Measurements from ENCODE around the gene ZC3HAV1L. TPM values are rescaled to one million over a fixed set of nuclear protein-coding genes. Genes with fewer than 3 reads are reported as not detected.
"Not testable (repeated sequence)": the region's sequence is repeated elsewhere in the genome, so short reads cannot be mapped to it uniquely, and the experiment has no call there.

ZC3HAV1L gene
- total RNA-seq: 1 to 10 TPM; 4.8 to 7.3 TPM
- long read RNA-seq, partial matches to known transcripts: 0 of 1 reads
- long read RNA-seq, other reads (novel, unspliced or antisense): 0 of 1 reads

DNA sequence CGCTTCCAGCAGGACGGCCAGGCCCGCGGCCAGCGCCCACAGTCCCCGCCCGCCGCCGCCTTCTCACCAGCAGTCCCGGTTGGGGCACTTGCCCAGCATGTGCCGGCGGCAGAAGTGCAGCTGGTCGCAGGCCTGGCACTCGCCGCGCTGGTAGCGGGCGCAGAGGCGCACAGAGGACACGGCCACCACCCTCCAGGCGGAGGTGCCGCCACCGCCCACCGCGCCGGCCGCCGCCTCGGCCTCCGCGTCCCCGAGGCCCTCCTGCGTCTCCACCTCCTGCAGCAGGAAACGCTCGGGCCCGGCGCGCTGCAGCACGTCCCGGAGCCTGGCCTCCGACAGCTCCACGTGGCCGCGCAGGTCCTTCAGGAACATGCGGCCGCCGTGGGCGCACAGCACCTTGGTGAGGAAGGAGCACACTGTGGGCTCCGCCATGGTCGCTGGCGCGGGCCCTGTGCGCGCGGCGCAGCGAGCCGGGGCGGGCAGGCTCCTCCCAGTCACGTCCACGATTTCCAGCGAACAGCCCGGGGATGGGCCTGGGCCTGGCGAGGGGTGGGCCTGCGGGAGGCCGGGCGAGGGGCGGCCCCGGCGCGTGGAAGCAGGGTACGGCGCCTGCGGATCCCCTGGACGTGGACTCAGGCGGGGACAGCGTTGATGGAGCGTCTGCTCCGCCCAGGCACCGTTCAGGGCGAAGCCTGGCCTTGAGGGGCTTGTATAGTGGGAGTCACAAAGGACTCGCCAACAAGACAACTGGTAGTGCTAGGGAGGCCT lies at the start of gene ZC3HAV1L:
TSS of gene ZC3HAV1L (minus strand) at position 457 of the 768 bp plus-strand sequence. CDS start at position 432, 25 bp downstream.
- peak; percentile 96 to 97 for ATAC-seq
- intact Hi-C loops (cut with DNase I): no loop called here
- peak; percentile 80 for DNase-seq

DNA sequence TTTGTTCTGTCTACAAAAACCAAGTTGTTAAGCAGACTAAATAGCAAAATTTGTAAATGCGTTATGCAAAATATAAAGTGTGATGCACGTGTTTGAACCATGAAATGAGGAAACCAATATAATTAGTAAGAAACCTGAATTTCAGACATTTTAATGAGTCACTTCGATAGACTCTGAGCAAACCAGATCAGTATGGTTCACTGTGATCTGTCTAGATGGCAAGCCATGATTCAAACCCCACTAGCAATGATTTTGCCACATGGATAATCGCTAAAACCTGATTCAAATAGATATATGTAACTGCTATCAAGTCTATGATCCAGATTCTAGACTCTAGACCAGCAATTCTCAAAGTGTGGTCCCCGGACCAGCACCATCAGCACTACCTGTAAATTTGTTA lies 48.9 kb upstream of the ZC3HAV1L start:
- DNase-seq (no peak), ATAC-seq (no peak)
- intact Hi-C loops (cut with DNase I): no loop called here

DNA sequence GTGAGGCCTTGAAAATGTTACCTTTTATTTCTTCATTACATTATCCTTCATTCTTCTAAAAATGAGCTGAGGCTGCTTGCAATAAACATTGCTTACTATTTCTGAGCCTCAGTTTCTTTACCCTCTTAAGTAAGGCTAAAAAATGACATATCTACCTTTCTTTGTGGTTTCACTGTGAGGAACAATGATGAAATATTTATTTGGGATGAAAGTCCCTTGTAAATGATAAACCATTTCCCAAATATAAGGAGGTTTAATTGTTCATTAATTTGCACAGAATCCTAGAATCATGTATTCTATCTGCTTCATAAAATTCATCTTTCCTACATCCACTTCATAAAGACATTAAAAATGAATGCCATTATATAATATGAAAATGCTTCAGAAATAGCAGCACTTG lies 45.7 kb upstream of the ZC3HAV1L start:
- intact Hi-C loops (cut with DNase I): no loop called here

GRCh38 chr7:139080905-139081304 lies 45.1 kb upstream of the ZC3HAV1L start:
- DNase-seq (no peak), ATAC-seq (peak in 1 of 2 donors; percentile 44)
- intact Hi-C loops (cut with DNase I): no loop called here

More for the DNA sequence above, 45.7 kb upstream of the ZC3HAV1L start:
- DNase-seq (no peak), ATAC-seq (no peak)

DNA sequence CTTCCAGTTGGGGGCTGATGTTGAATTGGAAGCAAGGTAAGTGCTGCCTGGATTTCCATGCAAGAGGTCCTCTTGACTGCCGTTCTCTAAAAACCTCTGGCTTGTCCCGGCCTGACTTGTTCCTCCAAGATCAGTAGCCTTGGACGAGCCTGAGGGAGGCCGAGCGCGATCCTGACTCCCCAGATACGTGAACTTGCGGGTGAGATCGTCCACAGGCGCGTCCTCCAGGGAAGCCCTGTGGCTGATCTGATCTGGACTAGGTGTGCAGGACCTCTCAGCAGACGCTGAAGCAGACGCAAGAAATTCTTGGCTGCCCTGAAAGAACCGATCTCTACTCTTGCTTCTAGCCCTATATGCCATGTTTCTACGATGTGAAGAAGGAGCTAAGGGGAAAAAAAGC lies 44.0 kb upstream of the ZC3HAV1L start:
- no peak for DNase-seq
- no peak for ATAC-seq
- intact Hi-C loops (cut with DNase I): loop anchor here (5.0 to 10.0 kb wide), 3 partner anchors 63 to 195 kb away; no protein-coding TSS in a partner anchor

- intact Hi-C loops (cut with DNase I): loop anchor here (5.0 to 10.0 kb wide), 3 partner anchors 62 to 194 kb away; no protein-coding TSS in a partner anchor
- ATAC-seq: no peak
- DNase-seq: no peak
These were observed 43.1 kb upstream of the ZC3HAV1L start for GRCh38 chr7:139078911-139079310.

DNA sequence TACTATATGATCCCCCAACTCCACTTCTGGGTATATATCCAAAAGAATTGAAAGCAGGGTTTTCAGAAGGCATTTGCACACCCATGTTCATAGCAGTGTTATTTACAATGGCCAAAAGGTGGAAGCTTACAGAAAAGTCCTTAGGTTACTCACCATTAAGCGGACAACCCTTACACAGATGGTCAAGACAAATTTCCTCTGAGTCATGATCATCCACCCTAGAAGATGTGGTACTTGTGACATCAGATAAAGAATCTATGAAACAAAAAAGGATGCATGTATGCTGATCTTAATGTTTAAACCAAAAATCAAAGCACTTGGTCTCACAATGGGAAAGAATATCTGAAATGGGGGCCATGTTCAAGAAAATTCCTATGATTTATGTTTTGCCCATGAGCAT lies 42.6 kb upstream of the ZC3HAV1L start:
- intact Hi-C loops (cut with DNase I): loop anchor here (5.0 to 10.0 kb wide), 3 partner anchors 61 to 194 kb away; no protein-coding TSS in a partner anchor
- no peak for DNase-seq
- ATAC-seq: no peak

DNA sequence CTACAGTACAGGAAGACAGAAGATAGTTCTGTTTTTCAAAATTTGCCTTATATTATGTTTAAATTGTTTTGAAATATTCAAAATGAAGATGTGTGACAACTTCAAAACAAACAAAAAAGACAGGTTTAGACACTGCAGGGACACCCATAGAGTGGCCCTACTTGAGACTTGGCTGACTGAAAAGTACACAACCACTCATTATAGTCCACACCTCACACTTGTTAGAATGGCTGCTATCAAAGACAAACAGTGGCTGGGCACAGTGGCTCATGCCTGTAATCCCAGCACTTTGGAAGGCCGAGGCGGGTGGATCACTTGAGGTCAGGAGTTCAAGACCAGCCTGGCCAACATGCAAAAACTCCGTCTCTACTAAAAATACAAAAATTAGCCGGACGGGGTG lies 41.9 kb upstream of the ZC3HAV1L start:
- not testable (repeated sequence) for ATAC-seq, DNase-seq
- intact Hi-C loops (cut with DNase I): loop anchor here (5.0 to 10.0 kb wide), 3 partner anchors 60 to 193 kb away; no protein-coding TSS in a partner anchor

DNA sequence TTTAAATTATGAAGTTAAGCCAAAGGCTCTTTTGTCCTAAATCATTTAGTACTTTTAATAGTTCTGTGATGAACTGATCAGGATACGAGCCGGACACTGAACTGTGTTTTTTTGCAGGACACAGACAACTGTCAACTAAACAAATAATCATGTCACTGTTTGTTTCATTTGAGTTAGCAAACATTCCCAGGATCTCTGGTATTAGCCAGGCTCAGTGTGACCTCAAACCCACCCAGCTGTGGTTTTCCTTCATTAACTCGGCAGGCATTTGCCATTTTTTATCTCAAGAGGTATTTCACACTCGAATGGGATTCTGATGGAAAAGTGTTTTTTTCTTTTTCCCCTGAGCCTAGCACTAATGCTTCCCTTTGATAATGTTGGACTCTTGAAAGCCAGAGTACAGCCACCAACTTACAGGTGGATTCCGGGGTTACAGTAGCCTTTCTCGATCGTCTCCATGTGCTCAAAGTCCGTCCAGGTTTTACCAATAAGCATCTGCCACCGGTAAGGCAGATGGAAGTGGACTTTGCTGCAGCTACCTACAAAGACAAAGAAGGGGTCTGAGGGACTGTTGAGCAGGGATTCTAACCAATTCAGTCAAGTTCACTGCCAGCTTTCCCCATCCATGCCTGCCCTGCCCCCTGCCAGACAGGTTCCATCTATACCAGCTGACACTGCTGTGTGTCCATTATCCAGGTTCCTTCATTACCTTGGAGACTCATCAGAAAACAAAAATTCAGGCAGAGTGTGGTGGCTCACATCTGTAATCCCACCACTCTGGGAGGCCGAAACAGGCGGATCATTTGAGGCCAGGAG lies 40.2 kb upstream of the ZC3HAV1L start:
- ATAC-seq: no peak
- no peak for DNase-seq
- intact Hi-C loops (cut with DNase I): loop anchor here (5.0 to 10.0 kb wide), 3 partner anchors 59 to 191 kb away; no protein-coding TSS in a partner anchor

- DNase-seq (peak; percentile 68), ATAC-seq (peak; percentile 88 to 95)
- intact Hi-C loops (cut with DNase I): loop anchor here (5.0 to 10.0 kb wide), 3 partner anchors 58 to 190 kb away; no protein-coding TSS in a partner anchor
These were observed 39.3 kb upstream of the ZC3HAV1L start for GRCh38 chr7:139075031-139075652.

GRCh38 chr7:139072796-139073195 lies 37.0 kb upstream of the ZC3HAV1L start:
- no peak for DNase-seq
- ATAC-seq: no peak
- intact Hi-C loops (cut with DNase I): loop anchor here (10.0 kb wide), 2 partner anchors 58 to 188 kb away; no protein-coding TSS in a partner anchor

DNA sequence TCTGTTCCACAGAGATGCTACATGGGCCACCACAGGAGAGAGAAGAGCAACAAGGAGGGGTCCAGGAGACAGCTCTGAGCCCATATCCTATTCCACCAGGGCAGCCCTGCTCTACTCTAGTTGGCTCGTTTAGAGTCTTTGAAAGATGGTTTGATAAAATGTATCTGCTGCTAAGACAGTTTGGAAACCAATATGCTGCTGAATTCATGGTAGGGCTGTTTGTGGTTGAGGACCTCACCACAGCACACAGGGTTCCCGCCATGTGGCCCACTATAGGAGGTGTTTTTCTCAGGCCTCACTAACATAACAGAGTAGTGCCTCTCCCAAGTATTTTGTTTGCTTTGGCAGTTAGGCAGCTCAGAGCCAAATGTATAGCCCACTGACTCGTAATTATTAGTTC lies 35.8 kb upstream of the ZC3HAV1L start:
- DNase-seq (no peak), ATAC-seq (no peak)
- intact Hi-C loops (cut with DNase I): loop anchor here (10.0 kb wide), 2 partner anchors 57 to 187 kb away; no protein-coding TSS in a partner anchor

DNA sequence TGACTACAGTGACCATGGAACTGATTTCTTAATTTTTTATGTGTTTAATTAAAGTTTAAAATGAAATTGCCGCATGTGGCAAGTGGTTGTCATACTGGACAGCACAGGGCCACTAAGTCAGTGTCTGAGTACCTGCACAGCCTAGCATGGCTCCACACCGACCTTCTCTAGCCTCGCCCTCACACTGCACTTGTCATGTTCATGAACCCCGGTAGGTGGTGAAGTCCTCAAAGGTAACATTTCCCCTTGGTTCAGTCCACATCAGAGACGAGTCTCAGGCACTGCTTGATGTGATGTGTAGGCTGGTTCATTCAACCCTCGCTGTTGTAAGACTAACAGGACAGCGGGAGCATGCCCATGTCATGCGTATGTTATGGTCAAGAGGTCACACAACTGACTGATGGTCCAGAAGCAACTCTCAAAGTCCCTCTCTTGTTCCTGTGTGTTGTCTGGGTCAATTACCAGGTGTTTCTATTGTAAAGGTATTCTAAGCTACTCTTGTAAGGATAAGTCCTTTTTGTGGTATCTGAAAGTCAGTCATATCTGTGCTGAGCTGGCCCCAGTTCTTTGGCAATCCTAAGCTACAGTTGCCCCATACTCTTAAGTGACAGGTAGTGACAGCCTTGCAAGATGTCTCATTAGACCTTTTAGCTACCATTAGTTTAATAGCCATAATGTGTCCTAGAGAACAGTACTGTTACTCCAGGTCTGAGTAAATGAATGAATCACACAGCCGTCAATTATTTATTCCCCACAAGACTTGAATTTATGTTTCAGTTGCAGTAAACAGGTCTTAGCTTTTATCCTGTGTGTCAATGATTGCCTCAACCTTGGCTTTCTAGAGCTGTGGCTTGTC lies 32.9 kb upstream of the ZC3HAV1L start:
- DNase-seq (no peak), ATAC-seq (no peak)
- intact Hi-C loops (cut with DNase I): no loop called here

DNA sequence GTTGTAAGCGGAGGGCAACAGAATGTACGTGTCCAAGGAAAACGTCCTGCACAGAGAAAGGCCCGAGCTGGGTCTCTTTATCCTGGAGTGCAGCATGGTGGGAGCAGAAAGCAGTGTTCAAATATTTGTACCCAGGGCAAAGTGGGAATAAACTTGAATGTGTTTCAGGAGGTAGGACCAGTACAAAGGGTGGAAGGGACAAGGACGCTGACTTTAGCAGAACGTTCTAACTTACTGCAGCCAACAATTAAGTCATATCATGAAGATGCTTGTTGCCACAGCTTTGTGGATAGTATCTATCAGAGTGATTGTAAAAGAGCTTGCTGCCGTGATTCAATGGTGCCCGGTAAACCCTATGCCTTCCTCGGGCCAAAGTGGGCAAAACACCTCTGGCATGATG lies 30.5 kb upstream of the ZC3HAV1L start:
- no peak for ATAC-seq
- intact Hi-C loops (cut with DNase I): no loop called here
- DNase-seq: no peak

DNA sequence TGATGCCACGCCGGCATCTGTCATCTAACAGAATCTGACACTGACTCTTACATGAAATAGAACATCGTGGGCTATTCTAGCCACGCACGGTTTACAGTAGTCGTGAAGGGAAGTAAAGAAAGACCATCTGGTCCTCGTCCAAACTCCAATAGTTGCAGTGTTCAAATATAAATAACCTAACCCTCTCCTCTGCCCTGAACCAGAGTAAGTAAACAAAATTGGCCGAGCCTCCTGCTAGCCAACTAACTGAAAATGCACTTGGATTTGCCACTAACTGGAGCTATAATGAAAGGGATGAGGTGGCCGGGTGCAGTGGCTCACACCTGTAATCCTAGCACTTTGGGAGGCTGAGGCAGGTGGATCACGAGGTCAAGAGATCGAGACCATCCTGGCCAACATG lies 29.5 kb upstream of the ZC3HAV1L start:
- DNase-seq (no peak), ATAC-seq (no peak)
- intact Hi-C loops (cut with DNase I): no loop called here

DNA sequence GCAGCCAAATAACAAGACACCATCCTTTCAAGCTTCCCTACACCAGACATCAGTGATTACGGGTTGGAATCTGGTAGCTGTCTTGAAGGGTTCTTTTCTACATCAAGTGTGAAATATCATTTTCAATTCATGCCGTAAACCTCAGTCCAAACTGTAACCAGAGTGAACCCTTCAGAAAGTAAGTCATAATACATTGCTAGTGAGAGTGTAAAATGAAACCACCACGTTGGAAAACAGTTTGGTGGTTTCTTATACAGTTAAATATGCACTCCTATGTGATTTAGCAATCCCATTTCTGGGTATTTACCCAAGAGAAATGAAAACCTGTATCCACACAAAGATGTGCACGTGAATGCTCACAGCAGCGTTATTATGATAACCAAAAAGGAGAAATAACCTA lies 25.6 kb upstream of the ZC3HAV1L start:
- intact Hi-C loops (cut with DNase I): no loop called here
- no peak for DNase-seq
- ATAC-seq: no peak

GRCh38 chr7:139060695-139061237 lies 24.9 kb upstream of the ZC3HAV1L start:
- DNase-seq (no peak), ATAC-seq (no peak)
- intact Hi-C loops (cut with DNase I): no loop called here

- DNase-seq (no peak), ATAC-seq (peak in 1 of 2 donors; percentile 31)
- intact Hi-C loops (cut with DNase I): no loop called here
These were observed 24.1 kb upstream of the ZC3HAV1L start for GRCh38 chr7:139059905-139060304.

All from left cardiac atrium (tissue), 4 donors.